HG03025 (cell line): ENCODE results near the gene PARP12.
A peak's percentile ranks its signal among the peaks of the same experiment; 100 is the strongest.
"Not testable (repeated sequence)": the region's sequence is repeated elsewhere in the genome, so short reads cannot be mapped to it uniquely, and the experiment has no call there.

ENCODE experiments used
- ATAC-seq: cut with Tn5 transposase; IDR thresholded peaks from one replicate; pipeline ENCODE4 v1.9.1; 2021; ENCODE audit warnings: mild to moderate bottlenecking, moderate library complexity; ENCODE audit not compliant: unreplicated experiment, low FRiP score

PARP12 gene, protein sequence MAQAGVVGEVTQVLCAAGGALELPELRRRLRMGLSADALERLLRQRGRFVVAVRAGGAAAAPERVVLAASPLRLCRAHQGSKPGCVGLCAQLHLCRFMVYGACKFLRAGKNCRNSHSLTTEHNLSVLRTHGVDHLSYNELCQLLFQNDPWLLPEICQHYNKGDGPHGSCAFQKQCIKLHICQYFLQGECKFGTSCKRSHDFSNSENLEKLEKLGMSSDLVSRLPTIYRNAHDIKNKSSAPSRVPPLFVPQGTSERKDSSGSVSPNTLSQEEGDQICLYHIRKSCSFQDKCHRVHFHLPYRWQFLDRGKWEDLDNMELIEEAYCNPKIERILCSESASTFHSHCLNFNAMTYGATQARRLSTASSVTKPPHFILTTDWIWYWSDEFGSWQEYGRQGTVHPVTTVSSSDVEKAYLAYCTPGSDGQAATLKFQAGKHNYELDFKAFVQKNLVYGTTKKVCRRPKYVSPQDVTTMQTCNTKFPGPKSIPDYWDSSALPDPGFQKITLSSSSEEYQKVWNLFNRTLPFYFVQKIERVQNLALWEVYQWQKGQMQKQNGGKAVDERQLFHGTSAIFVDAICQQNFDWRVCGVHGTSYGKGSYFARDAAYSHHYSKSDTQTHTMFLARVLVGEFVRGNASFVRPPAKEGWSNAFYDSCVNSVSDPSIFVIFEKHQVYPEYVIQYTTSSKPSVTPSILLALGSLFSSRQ

DNA sequence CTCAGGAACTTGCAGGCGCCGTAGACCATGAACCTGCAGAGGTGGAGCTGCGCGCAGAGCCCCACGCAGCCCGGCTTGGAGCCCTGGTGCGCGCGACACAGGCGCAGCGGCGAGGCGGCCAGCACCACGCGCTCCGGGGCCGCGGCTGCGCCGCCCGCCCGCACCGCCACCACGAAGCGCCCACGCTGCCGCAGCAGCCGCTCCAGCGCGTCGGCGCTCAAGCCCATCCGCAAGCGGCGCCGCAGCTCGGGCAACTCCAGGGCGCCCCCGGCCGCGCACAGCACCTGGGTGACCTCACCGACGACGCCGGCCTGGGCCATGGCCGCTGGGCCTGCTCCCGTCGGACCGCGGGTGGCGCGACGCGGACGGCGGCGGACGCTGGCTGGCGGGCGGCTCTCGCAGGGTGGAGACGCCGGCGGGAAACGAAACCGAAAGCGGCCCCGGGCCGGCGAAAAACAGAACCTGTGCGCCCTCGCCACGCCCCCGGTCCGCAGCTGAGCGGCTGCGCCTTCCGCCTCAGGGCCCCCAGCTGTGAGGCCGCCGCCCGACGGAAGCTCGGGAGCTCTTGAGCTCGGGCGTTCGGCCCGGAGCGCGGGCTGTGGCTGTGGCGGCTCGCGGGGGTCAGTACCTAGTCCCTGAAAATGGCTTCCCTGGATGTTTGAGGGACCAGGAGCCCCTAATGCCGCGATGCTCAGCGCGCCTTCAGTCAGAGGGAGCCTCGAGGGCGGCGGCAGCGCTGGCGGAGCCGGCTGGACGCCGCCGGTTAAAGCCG is at the start of gene PARP12:
TSS of gene PARP12 (minus strand) at position 424 of the 772 bp plus-strand sequence. CDS start at position 320, 104 bp downstream.
- ATAC-seq = peak; percentile 89

DNA sequence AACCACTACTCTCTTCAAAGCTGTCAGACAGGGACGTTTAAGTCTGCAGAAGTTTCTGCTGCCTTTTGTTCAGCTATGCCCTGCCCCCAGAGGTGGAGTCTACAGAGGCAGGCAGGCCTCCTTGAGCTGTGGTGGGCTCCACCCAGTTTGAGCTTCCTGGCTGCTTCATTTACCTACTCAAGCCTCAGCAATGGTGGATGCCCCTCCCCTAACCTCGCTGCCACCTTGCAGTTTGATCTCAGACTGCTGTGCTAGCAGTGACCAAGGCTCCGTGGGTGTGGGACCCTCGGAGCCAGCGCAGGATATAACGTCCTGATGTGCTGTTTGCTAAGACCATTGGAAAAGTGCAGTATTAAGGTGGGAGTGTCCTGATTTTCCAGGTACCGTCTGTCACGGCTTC is 46.0 kb upstream of the PARP12 start:
- ATAC-seq = not testable (repeated sequence)

DNA sequence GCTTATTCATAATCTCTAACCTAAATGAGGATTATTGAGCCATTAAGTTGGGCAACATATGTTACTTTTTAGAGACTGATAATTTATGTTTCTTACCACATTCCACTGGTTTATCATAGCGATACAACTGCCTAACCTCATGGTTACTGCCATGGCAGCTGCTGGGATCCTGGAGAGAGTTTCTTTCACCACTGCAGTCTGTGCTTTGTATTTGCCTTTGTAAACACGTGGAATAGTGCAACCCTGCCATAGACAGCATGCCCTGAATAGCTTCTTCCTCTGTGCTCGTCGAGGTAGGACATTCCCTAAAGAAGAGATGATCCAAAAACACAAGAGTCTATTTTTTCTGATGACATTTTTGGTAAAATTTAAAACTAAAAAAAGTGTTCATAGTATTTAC is 33.7 kb upstream of the PARP12 start:
- ATAC-seq = no peak

DNA sequence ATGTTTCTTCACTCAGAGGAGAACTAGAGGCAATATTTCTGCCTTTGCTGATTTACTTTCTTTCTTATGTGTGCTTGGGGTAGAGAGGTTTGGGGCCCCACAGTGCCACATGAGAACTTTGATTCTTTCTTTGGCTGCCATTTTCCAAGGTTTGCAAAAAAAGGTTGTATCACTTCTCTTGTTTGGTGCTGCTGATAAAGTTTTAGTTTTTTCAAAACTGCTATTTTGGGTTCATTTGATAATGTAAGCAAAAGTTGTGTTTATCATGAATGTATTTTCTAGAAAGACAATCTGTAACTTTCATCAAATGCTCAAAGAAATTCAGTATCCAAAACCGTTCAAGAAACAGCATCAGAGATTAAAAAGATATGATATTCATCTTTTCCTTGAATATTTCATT is 30.6 kb upstream of the PARP12 start:
- no peak for ATAC-seq

DNA sequence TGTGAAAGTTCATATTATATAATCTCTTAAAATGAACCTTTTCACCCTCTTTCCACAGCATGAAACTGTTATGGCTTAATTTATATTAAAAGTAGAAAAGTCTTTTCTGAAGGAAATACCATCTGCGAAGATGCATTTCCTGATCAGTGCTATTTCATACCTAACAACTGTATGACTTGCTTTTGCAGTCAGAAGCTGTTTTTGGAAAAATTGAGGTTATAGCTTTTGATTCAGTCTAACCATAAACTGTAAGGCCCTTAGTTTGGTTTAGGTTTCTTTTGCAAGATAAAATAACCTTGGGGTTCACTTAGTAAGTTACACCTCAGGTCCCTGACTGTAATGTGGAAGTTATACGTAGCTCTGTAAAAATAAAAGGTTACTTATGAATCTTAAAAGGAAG is 22.7 kb upstream of the PARP12 start:
- no peak for ATAC-seq

DNA sequence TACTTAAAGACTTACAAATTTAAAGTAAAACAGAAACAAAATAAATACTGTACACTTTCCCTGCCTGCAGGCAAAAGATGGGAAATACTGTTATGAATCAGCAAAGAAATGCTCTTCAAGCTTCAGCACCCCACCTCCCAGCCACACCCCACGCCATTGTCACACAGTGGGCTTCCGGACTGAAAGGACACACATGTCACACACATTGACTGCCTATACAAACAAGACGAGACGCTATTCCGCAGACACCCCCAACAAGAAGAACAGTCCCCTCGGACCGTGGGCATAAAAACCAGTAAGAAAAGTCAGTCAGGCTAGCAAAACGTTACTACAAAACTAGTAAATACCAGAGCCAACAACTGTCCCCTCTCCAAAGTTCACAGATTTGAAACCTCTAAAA is 22.2 kb upstream of the PARP12 start:
- ATAC-seq = peak; percentile 89

DNA sequence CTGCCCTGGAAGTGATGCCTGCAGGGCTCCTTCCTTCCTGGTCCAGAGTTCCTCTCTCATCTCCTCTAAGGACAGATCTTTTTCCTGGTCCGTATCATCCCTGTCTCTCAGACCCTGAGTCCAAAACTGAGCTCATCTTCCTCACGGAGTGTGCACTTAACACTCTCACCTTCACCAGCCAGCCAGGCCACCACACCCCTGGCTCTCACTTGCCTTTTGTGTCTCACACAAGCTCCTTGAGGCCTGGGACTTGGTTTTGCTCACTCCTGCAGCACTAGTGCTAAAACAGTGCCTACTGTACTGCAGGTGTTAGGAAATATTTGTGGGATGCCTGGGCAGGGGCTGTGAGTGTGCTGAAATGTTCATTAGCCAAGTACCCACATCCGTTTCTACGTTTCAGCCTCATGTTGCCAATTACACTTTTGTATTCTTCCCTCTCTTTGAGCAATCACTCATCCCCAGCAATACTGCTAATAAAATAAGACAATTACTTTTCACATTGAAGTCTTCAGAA is 21.4 kb upstream of the PARP12 start:
- ATAC-seq = no peak

DNA sequence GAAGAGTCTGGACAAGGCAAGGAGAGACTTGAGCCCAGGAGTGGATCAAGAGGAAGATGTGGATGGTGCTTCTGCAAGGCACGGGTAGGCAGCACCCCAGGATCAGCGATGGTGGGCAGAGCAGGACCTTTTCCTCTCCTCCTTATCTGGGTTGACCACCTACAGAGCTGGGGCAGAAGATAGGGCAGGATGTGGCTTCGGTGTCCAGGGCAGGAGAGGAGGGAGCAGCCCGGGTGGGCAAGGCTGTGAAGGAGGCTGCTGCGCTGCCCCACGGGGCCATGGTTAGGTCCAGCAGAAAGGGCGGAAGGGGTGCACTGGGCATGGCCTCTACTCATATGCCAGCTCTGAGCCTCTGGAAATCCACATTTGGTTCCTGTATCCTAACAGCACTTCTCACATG is 20.0 kb upstream of the PARP12 start:
- no peak for ATAC-seq

DNA sequence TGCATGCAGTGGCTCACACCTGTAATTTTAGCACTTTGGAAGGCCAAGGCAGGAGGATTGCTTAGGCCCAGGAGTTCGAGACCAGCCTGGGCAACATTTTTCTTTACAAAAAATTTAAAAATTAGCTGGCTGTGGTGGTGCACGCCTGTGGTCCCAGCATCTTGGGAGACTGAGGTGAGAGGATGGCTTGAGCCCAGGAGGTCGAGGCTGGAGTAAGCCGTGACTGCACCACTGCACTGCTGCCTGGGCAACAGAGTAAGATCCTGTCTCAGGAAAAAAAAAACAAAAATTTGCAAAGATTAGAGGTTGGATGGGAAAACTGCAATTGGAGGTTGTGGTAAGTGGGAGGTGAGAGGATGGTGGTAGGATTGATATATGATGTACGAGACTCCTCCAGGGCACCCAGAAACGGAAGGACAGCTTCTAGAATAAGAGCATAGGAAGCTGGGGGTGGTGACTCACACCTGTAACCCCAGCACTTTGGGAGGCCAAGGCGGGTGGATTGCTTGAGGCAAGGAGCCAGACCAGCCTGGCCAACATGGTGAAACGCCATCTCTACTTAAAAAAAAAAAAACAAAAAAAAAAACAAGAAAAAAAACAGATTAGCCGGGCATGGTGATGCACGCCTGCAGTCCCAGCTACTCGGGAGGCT is 19.1 kb upstream of the PARP12 start:
- no peak for ATAC-seq

DNA sequence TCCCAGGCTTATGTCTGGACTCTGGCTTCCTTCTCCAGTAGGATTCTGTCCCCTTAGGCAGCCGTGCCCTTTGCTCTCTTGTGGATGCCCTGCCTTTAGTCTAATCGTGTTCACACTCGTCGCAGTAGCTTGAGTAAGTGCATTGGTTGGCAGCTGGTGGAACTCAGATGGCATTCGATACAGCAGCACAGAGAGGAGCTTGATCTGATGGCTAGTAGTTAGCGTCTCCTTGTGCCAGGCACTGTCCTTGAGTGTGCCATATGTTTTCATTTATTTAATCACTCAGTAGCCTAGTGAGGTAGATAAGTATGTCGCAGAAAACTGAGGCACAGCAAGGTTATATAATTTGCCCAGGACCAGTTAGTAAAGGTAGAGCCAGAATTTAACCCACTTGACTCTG is 18.2 kb upstream of the PARP12 start:
- no peak for ATAC-seq

DNA sequence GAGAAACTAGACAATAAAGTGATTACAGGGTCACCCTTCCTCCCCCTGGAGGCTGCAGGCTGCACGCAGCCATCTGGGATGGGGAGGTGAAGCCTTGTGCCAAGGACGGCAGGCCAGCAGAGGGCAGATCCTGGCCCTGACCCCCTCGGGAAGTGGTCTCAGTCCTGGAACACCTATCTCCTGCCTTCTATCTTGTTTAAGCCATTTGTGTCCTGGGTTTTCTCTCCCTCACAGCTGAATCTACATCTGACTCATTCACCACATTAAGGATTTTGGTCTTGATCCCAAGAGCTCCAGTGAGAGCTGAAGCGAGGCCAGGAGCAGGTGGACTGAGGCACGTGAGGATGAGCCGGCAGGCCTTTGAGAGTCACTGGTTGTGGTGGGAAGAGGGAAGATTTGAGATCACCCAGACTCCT is 16.4 kb upstream of the PARP12 start:
- no peak for ATAC-seq

DNA sequence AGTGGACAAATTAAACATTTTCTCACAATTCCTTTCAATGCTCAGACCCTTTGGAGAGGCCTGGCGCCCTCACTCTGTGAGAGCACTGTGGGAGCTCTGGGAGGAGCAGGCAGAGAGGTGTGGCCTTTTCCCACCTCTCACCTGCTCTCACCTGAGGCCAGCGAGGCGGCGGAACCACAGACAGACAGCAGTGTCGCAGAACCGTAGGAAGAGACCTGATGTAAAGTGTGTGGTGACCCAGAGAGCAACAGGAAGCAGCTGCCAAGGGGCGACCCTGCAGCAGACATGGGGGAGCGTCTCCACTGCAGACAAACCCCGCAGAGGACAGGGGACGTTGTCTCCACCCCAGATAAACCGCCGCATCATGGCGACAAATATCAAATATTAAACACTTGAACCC is 15.6 kb upstream of the PARP12 start:
- ATAC-seq = no peak

DNA sequence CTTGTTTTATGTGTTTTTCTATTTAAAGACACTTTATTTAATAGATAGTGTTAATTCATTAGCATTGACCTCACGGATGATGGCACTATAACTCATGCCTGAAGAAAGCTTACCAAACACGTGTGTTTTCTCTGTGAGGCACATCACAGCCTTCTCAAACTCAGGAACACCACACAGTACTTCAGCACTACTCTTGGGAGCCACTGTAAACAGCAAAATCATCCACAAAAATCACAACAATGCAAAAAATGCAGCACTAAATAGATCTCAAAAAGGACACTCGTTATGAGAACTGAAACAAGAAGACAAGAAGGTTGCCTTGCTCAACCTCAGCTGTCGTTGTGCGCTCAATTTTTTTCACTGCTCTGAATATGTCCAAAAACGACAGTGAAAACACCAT is 12.0 kb upstream of the PARP12 start:
- ATAC-seq = no peak

DNA sequence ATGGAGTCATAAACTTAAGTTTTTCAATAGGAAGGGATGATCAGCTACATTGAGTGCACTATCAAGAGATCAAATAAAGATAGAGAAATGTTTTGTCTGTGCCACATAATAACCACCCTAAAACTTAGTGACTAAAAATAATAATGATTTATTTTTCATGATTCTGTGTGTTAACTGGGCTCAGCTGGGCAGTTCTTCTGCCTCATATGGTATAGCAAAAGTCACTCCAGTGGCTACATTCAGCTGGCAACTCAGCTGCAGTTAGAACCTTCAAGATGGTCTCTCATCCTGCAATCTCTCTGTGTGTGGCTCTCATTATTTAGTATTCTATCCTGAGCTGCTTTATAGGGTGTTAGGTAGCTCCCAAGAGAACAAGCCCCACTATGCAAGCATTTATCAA is 7.8 kb upstream of the PARP12 start:
- no peak for ATAC-seq

DNA sequence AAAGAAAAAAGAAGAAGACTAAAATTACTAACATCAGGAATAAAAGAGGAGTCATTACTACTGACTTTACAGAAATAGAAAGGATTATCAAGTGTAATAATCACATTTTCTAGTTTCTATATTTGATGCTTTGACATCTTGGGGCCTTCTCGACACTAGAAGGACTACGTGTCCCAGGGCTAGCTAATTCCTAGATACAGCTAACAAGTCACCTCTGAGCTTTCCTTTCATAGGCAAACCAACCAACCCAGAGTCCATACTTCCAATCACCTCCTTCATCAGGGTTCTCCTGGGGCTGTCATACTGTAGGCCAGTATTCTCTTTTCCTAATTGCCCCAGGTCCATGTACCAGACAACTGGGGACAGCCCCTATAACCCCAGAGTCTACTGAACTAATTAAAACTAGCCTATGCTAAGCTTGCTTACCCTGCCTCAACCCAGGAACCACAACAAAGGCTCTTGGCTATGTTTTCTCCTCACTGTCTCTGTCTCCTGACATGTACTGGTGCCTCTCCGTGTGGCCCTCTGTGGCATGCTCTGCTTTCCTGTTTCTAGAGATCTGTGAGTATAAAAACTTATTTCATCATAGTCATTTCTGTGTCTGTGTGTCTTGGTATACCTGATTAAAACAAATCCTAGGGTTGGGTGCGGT is 6.7 kb upstream of the PARP12 start:
- ATAC-seq = no peak

DNA sequence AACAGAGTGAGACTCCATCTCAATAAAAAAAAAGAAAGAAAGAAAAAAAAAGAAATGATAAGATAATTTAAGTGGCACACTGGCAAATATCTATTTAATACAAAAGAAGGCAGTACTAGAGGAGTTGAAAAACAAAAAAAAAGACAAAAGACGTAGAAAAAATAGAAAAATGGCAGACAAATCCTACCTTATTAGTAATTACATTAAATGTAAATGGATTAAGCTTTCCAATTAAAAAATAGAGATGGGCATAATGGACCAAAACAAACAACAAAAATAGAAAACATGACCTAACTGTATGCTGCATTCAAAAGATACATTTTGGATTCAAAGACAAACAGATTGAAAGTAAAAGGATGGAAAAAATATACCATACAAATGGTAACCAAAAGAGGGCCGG is 5.3 kb upstream of the PARP12 start:
- ATAC-seq = no peak

DNA sequence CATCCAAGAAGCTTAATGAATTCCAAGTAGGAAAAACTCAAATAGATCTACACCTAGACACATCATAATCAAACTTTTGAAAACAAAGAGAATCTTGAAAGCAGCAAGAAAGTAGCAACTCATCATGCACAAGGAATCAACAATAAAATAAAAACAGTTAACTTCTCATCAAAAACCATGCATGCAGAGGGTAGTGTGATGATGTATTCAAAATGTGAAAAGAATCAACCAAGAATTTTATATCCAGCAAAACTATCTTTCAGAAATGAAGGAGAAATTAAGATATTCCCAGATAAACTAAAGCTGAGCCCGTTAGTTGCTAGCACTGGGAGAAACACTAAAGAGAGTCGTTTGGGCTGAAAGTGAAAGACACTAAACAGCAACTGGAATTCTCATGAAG is 4.3 kb upstream of the PARP12 start:
- ATAC-seq = no peak

DNA sequence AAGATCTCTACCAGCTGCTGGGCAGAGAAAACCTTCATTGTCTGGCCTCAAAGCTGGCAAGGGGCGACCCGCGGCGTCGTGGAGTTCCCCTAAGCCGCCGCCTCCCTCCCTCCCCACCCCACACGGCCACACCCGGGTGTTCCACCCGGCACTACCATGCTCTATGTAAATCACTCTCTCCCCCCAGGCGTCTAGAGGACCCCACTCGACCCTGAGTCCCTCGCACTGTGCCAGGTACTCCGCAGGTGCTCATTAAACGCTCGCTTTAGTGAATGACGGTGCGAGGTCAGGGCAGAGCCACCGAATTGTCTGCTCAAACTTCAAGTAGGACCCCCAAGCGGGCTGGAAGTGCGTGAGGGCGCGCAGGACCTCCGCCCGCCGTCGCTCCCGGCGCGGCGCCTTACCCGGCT is 628 bp downstream of the PARP12 start:
- peak; percentile 22 for ATAC-seq

DNA sequence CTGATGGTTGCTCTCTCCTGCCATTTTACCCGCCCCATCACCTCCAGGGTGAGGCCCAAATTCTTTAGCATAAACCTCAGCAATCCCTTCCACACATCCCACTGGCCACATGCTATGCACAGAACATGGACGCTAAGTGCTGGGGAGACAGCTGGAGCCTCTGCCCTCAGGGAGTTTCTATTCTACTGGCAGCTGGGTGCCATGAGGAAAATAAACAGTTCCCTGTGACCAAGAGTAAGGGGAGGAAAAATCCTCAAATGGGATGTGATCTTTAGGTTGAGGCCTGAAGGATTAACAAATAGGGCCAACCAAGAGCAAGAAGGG is 1.2 kb downstream of the PARP12 start:
- no peak for ATAC-seq
